GM23248 (cell line): ENCODE results near the gene CHAF1A. TPM values are rescaled to one million over a fixed set of nuclear protein-coding genes. Genes with fewer than 3 reads are reported as not detected.

Source experiments
- DNase-seq: peaks from one replicate; pipeline ENCODE4 v3.0.0-alpha.2; 2015
- H2AFZ ChIP-seq: fragments of 200-600 bp; sonication (generic); 2 replicates; pipeline ENCODE4 v1.6.1; 2016; ENCODE audit warnings: antibody characterized with exemption
- H3F3A ChIP-seq: fragments of 200-600 bp; sonication (generic); 2 replicates; pipeline ENCODE4 v1.6.1; 2016; ENCODE audit warnings: mild to moderate bottlenecking, antibody characterized with exemption, mixed run types; ENCODE audit not compliant: insufficient read depth
- H3K27ac ChIP-seq: fragments of 200-600 bp; sonication (generic); 2 replicates; pipeline ENCODE4 v1.5.1; 2016; ENCODE audit warnings: mild to moderate bottlenecking
- H3K27me3 ChIP-seq: fragments of 200-600 bp; sonication (generic); replicated peaks from 2 replicates; pipeline ENCODE4 v1.6.1; 2016; ENCODE audit warnings: mild to moderate bottlenecking; ENCODE audit not compliant: insufficient read depth
- H3K36me3 ChIP-seq: fragments of 200-600 bp; sonication (generic); 2 replicates; pipeline ENCODE4 v1.6.1; 2016; ENCODE audit warnings: low read depth, mild to moderate bottlenecking
- H3K4me1 ChIP-seq: fragments of 200-600 bp; sonication (generic); 2 replicates; pipeline ENCODE4 v1.6.1; 2016; ENCODE audit warnings: mild to moderate bottlenecking; ENCODE audit not compliant: insufficient read depth
- H3K4me2 ChIP-seq: fragments of 200-600 bp; sonication (generic); one replicate; pipeline ENCODE4 v1.6.1; 2016; ENCODE audit warnings: mild to moderate bottlenecking; ENCODE audit not compliant: unreplicated experiment
- H3K4me3 ChIP-seq: fragments of 200-600 bp; sonication (generic); 2 replicates; pipeline ENCODE4 v1.5.1; 2016; ENCODE audit warnings: mild to moderate bottlenecking
- H3K79me2 ChIP-seq: fragments of 200-600 bp; sonication (generic); 2 replicates; pipeline ENCODE4 v1.6.1; 2016; ENCODE audit warnings: mild to moderate bottlenecking; ENCODE audit not compliant: insufficient read depth
- H3K9ac ChIP-seq: fragments of 200-600 bp; sonication (generic); 2 replicates; pipeline ENCODE4 v1.6.1; 2016; ENCODE audit warnings: mild to moderate bottlenecking
- H3K9me2 ChIP-seq: fragments of 200-600 bp; sonication (generic); 2 replicates; pipeline ENCODE4 v1.6.1; 2016; ENCODE audit warnings: mixed run types, mild to moderate bottlenecking, moderate library complexity; ENCODE audit not compliant: insufficient read depth
- H3K9me3 ChIP-seq: fragments of 200-600 bp; sonication (generic); one replicate; pipeline ENCODE4 v1.6.1; 2017; ENCODE audit warnings: low read depth
- H4K20me1 ChIP-seq: fragments of 200-600 bp; sonication (generic); 2 replicates; pipeline ENCODE4 v1.6.0; 2016; ENCODE audit not compliant: insufficient read depth
- EZH2 ChIP-seq: fragments of 200-600 bp; sonication (generic); IDR thresholded peaks from 2 replicates; pipeline ENCODE4 v1.6.1; 2018; ENCODE audit warnings: antibody characterized with exemption, mild to moderate bottlenecking; ENCODE audit not compliant: insufficient read depth, poor library complexity, severe bottlenecking
- EZH2phosphoT487 ChIP-seq: fragments of 200-600 bp; sonication (generic); IDR thresholded peaks from 2 replicates; pipeline ENCODE4 v1.6.1; 2018; ENCODE audit warnings: antibody characterized with exemption, moderate library complexity, mild to moderate bottlenecking, low read depth; ENCODE audit not compliant: insufficient read depth
- WGBS, 2 experiments: methylation state at CpG; one replicate each; pipeline ENCODE4 v1.1.6; 2015 to 2017; ENCODE audit warnings: low lambda C conversion rate in 2 of 2, low coverage in 1 of 2; ENCODE audit errors: missing lambda C conversion rate in 2 of 2; 5-methylcytosine and 5-hydroxymethylcytosine counted together
- in situ Hi-C: fragments of 300-500 bp; cut with MboI; formaldehyde crosslinking; loops from 2 replicates; pipeline ENCODE4 v1.15.0; 2020
- microRNA-seq: library from miRNA; unstranded; fragments of <30 nt; microRNA quantifications from one replicate; pipeline ENCODE4, GENCODE V29; 2016; ENCODE audit warnings: borderline number of aligned reads
- polyA plus RNA-seq: library from polyadenylated mRNA; unstranded; fragments of >200 nt; fragmentation: Nextera tagmentation; extraction: Ambion mirVana; gene quantifications from 2 replicates; pipeline ENCODE4 v1.2.1, GENCODE V29; 2016
- small RNA-seq: library from RNA; depleted of rRNA; stranded (forward); fragments of <200 nt; gene quantifications from one replicate; pipeline ENCODE3, GENCODE V24; 2014; ENCODE audit warnings: low read depth, low replicate concordance
- total RNA-seq: library from RNA; depleted of rRNA; stranded (reverse); fragments of >200 nt; shearing (Covaris generic); gene quantifications from 2 replicates; pipeline ENCODE4 v1.2.3, GENCODE V29; 2014; rRNA removed

CHAF1A gene
- total and polyA plus RNA-seq, 2 experiments from 2014 or later = 11.6 to 12.6 TPM

GRCh38 chr19:4492337-4493103, 90.1 kb downstream of the CHAF1A start:
- H3K4me2 ChIP-seq = no peak overlapping the region
- no peak overlapping the region for H3K27ac ChIP-seq
- in situ Hi-C loops = no loop called here
- H3K79me2 ChIP-seq = no peaks in the 10 kb centered on the region
- no peaks in the 10 kb centered on the region for H3K4me1 ChIP-seq
- H3K36me3 ChIP-seq = peaks cover 4% of the 10 kb centered on the region; the same call in 1 of the 2 replicates
- no peak overlapping the region for H2AFZ ChIP-seq
- H3K4me3 ChIP-seq = no peak overlapping the region
- no peaks in the 10 kb centered on the region for H3F3A ChIP-seq
- H3K9me2 ChIP-seq = no peaks in the 10 kb centered on the region
- no peak overlapping the region for H3K9ac ChIP-seq
- no peaks in the 10 kb centered on the region for H4K20me1 ChIP-seq
- WGBS, 2 experiments = 97 to 100% methylated on average over 2 to 3 of the region's 3 CpGs
- TF ChIP-seq EZH2phosphoT487 = no peak
- TF ChIP-seq EZH2 = no peak
- H3K27me3 ChIP-seq = no peaks in the 10 kb centered on the region
- DNase-seq = no peak
- H3K9me3 ChIP-seq = no peaks in the 10 kb centered on the region

Small RNAs within 50 kb of the gene (microRNA-seq; reads per million reads assigned to microRNA genes)
- 6.1 reads per million, percentile 6 among the genes with 10 or more reads in this experiment for gene MIR4746

Small RNAs within 50 kb of the gene (small RNA-seq; reads per million reads assigned to genes)
- gene MIR4746 = not detected

Other genes starting within 250 kb of the CHAF1A start
- gene CREB3L3, start 249.0 kb upstream of the CHAF1A start, total RNA-seq = not detected in 2 replicates
- not detected in 2 replicates for gene CREB3L3, start 249.0 kb upstream of the CHAF1A start, polyA plus RNA-seq
- gene SIRT6, start 220.1 kb upstream of the CHAF1A start, total RNA-seq = 12.0 and 14.4 TPM in 2 replicates
- gene SIRT6, start 220.1 kb upstream of the CHAF1A start, polyA plus RNA-seq = 19.6 and 20.0 TPM in 2 replicates
- 0.54 and 3.3 TPM in 2 replicates for gene ANKRD24, start 220.0 kb upstream of the CHAF1A start, total RNA-seq
- gene ANKRD24, start 220.0 kb upstream of the CHAF1A start, polyA plus RNA-seq = 0.14 and 0.46 TPM in 2 replicates
- gene EBI3, start 173.1 kb upstream of the CHAF1A start, total RNA-seq = 0.76 TPM in 1 of 2 replicates, not detected in the other
- gene EBI3, start 173.1 kb upstream of the CHAF1A start, polyA plus RNA-seq = 0.56 and 1.1 TPM in 2 replicates
- 17.3 and 20.1 TPM in 2 replicates for gene YJU2, start 155.6 kb upstream of the CHAF1A start, total RNA-seq
- 10.6 and 12.9 TPM in 2 replicates for gene YJU2, start 155.6 kb upstream of the CHAF1A start, polyA plus RNA-seq
- gene SHD, start 123.4 kb upstream of the CHAF1A start, total RNA-seq = not detected in 2 replicates
- gene SHD, start 123.4 kb upstream of the CHAF1A start, polyA plus RNA-seq = not detected in 2 replicates
- not detected in 2 replicates for gene TMIGD2, start 100.3 kb upstream of the CHAF1A start, total RNA-seq
- not detected in 2 replicates for gene TMIGD2, start 100.3 kb upstream of the CHAF1A start, polyA plus RNA-seq
- 5.8 and 16.2 TPM in 2 replicates for gene FSD1, start 98.0 kb upstream of the CHAF1A start, total RNA-seq
- 5.8 TPM in 2 replicates for gene FSD1, start 98.0 kb upstream of the CHAF1A start, polyA plus RNA-seq
- 1.8 and 6.4 TPM in 2 replicates for gene STAP2, start 63.8 kb upstream of the CHAF1A start, total RNA-seq
- 1.7 TPM in 2 replicates for gene STAP2, start 63.8 kb upstream of the CHAF1A start, polyA plus RNA-seq
- gene MPND, start 59.1 kb upstream of the CHAF1A start, total RNA-seq = 3.0 and 6.2 TPM in 2 replicates
- 5.0 and 8.4 TPM in 2 replicates for gene MPND, start 59.1 kb upstream of the CHAF1A start, polyA plus RNA-seq
- 114 and 141 TPM in 2 replicates for gene SH3GL1, start 2.1 kb upstream of the CHAF1A start, total RNA-seq
- 151 and 159 TPM in 2 replicates for gene SH3GL1, start 2.1 kb upstream of the CHAF1A start, polyA plus RNA-seq
- gene UBXN6, start 55.2 kb downstream of the CHAF1A start, total RNA-seq = 113 and 118 TPM in 2 replicates
- gene UBXN6, start 55.2 kb downstream of the CHAF1A start, polyA plus RNA-seq = 45.8 and 48.8 TPM in 2 replicates
- 50.7 and 57.4 TPM in 2 replicates for gene HDGFL2, start 69.7 kb downstream of the CHAF1A start, total RNA-seq
- gene HDGFL2, start 69.7 kb downstream of the CHAF1A start, polyA plus RNA-seq = 23.0 TPM in 2 replicates
- not detected in 2 replicates for gene PLIN4, start 115.8 kb downstream of the CHAF1A start, total RNA-seq
- 0.08 TPM in 1 of 2 replicates, not detected in the other for gene PLIN4, start 115.8 kb downstream of the CHAF1A start, polyA plus RNA-seq
- gene PLIN5, start 132.6 kb downstream of the CHAF1A start, total RNA-seq = not detected in 2 replicates
- not detected in 2 replicates for gene PLIN5, start 132.6 kb downstream of the CHAF1A start, polyA plus RNA-seq
- gene LRG1, start 137.4 kb downstream of the CHAF1A start, total RNA-seq = not detected in 2 replicates
- gene LRG1, start 137.4 kb downstream of the CHAF1A start, polyA plus RNA-seq = not detected in 2 replicates
- gene SEMA6B, start 157.0 kb downstream of the CHAF1A start, total RNA-seq = not detected in 2 replicates
- 0.19 TPM in 1 of 2 replicates, not detected in the other for gene SEMA6B, start 157.0 kb downstream of the CHAF1A start, polyA plus RNA-seq
- 0.76 and 0.86 TPM in 2 replicates for gene TNFAIP8L1, start 236.9 kb downstream of the CHAF1A start, total RNA-seq
- 2.0 TPM in 2 replicates for gene TNFAIP8L1, start 236.9 kb downstream of the CHAF1A start, polyA plus RNA-seq